Measurements from ENCODE around the gene CD180.

GRCh38 chr5:67195406-67196275, 958 bp downstream of the CD180 start:
- no peak for TF ChIP-seq MYC (IDR thresholded peaks at IDR 0.05; ENCODE audit: low read depth, low read length)
- no peak for TF ChIP-seq POLR2A (IDR thresholded peaks at IDR 0.05; ENCODE audit: low read depth, low read length)
- TF ChIP-seq, protein P1, sequence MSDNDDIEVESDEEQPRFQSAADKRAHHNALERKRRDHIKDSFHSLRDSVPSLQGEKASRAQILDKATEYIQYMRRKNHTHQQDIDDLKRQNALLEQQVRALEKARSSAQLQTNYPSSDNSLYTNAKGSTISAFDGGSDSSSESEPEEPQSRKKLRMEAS (IDR thresholded peaks at IDR 0.05; ENCODE audit: insufficient read depth, insufficient read length): no peak
- no peak for TF ChIP-seq CTCF (IDR thresholded peaks at IDR 0.05; ENCODE audit: extremely low read depth in 1 of 2, insufficient read depth in 1 of 2, low read depth in 1 of 2, low read length in 2 of 2)
